Heart right ventricle (tissue), 16 donors: Measurements from ENCODE around the gene DAB2IP. TPM values are rescaled to one million over a fixed set of nuclear protein-coding genes. Genes with fewer than 3 reads are reported as not detected.

Experiments
- ATAC-seq, 8 donors: fragments of 200-7000 bp; cut with Tn5 transposase; one replicate each; pipeline ENCODE4 v1.9.1; 2020; ENCODE audit warnings: mild to moderate bottlenecking in 8 of 8, moderate library complexity in 8 of 8, moderate number of reproducible peaks in 1 of 8
- DNase-seq, 2 donors: peaks; one replicate each; pipeline ENCODE4 v3.0.0-alpha.2; 2020
- H3K27ac ChIP-seq, 10 donors: fragments of 200-600 bp; sonication (generic) in 2 of 10; one replicate each; pipeline versions ENCODE4 v1.5.0 to v1.8.0; 2020 to 2022; ENCODE audit warnings: mild to moderate bottlenecking in 3 of 10
- H3K27me3 ChIP-seq, 7 donors: fragments of 200-600 bp; one replicate each; pipeline ENCODE4 v1.8.0; 2021 to 2022; ENCODE audit warnings: mild to moderate bottlenecking in 2 of 7
- H3K36me3 ChIP-seq, 9 donors: fragments of 200-600 bp; sonication (generic) in 1 of 9; one replicate each; pipeline versions ENCODE4 v1.5.0 to v1.8.0; 2020 to 2022; ENCODE audit warnings: mild to moderate bottlenecking in 2 of 9
- H3K4me1 ChIP-seq, 9 donors: fragments of 200-600 bp; sonication (generic) in 1 of 9; one replicate each; pipeline versions ENCODE4 v1.5.0 to v1.8.0; 2020 to 2022; ENCODE audit warnings: mild to moderate bottlenecking in 4 of 9
- H3K4me3 ChIP-seq, 10 donors: fragments of 200-600 bp; sonication (generic) in 2 of 10; one replicate each; pipeline versions ENCODE4 v1.5.0 to v1.8.0; 2020 to 2022; ENCODE audit warnings: mild to moderate bottlenecking in 7 of 10, moderate library complexity in 2 of 10
- H3K9me3 ChIP-seq, 11 donors: fragments of 200-600 bp in 10 of 11; sonication (generic) in 2 of 11; one replicate each; pipeline versions ENCODE4 v1.5.0 to v1.8.0; 2013 to 2022; ENCODE audit warnings: mild to moderate bottlenecking in 2 of 11, control low read depth in 1 of 11, moderate library complexity in 1 of 11
- CTCF ChIP-seq, 9 donors: fragments of 200-600 bp; sonication (generic) in 2 of 9; IDR thresholded peaks; one replicate each; pipeline versions ENCODE4 v1.5.0 to v1.8.0; 2021 to 2022; ENCODE audit warnings: antibody characterized with exemption in 9 of 9, mild to moderate bottlenecking in 5 of 9, moderate library complexity in 1 of 9
- WGBS, 2 donors: extraction: QIAGEN DNeasy Blood & Tissue Kit; methylation state at CpG; one replicate each; pipeline ENCODE4 v1.1.7; 2013; ENCODE audit warnings: inconsistent platforms in 1 of 2; 5-methylcytosine and 5-hydroxymethylcytosine counted together
- intact Hi-C, 10 donors: fragments of 100-400 bp; cut with DNase I; formaldehyde crosslinking; loops; one replicate each; pipeline versions ENCODE4 v1.11.1 to v1.14.2; 2022
- polyA plus RNA-seq, 2 donors: library from polyadenylated mRNA; stranded (reverse); fragments of 200-250 nt; gene quantifications; one replicate each; pipeline ENCODE4 v1.2.3, GENCODE V29; 2013
- total RNA-seq, 10 donors: library from RNA; stranded (reverse); fragmentation: NEBNext Ultra II Directional in 3 of 10; extraction: Animal tissue kit (Norgen Biotek cat#: 25700) in 3 of 10; gene quantifications; one replicate each; pipeline versions ENCODE4 v1.2.1 to v1.2.4, GENCODE V29; 2021 to 2023
- donor health status: Arrhythmogenic right ventricular cardiomyopathy.
- donor health status: ischemic (EF 13 %, LVEDD 7.1; RV severe dilation, severe dysfunction).
- donor health status: healthy with polysubstance abuse.
- donor health status: DM: no; HTN: yes; CAD: no.
- donor health status: DM: no; HTN: no; CAD: no.
- donor health status: ischemic (EF 25% LVEDD 6.9; RV normal size, moderate dysfunction).
- donor health status: ischemic (EF 25% LVEDD 5.7; RV mildly dilated, moderate dysfunction).
- donor health status: healthy.
- donor health status: DM: yes; HTN: yes; CAD: no.
- donor health status: Ischemic cardiomyopathy.
- donor health status: ischemic (EF 35%, LVEDD 5.7; RV mildly dilated, moderate dysfunction).
- donor health status: nonischemic (EF 11% LVEDD 7.7; RV severe dilation, severe dysfunction).
- donor health status: DM: yes; HTN: yes; CAD: no.
- donor health status: PGD.
- donor health status: ischemic (EF 29% LVEDD 5.4; RV normal size, mild dysfunction).
- donor health status: nonischemic (EF 23%, LVEDD 6.1; RV moderate dilation, normal function).

The DAB2IP gene
- total and polyA plus RNA-seq, 12 donors, result 18.1 to 71.1 (median 52.8) TPM

- Histone ChIP-seq H3K27me3 (peaks cover 0 to 3% (median 0%) of the 10 kb centered on the region in 7 donors), H3K36me3 (no peaks in the 10 kb centered on the region), H3K4me3 (no peak overlapping the region), H3K27ac (no peak overlapping the region), H3K4me1 (peaks cover 0 to 26% (median 7%) of the 10 kb centered on the region in 9 donors), H3K9me3 (no peaks in the 10 kb centered on the region)
- intact Hi-C loops, result no loop called here
- DNase-seq (no peak), ATAC-seq (no peak)
- 87 to 88% methylated on average over 19 of the region's 19 CpGs for WGBS, 2 donors
- TF ChIP-seq CTCF (IDR thresholded peaks at IDR 0.05), result no peak
These were observed 166.7 kb downstream of the DAB2IP start for GRCh38 chr9:121818016-121818661.

GRCh38 chr9:121818841-121819427, 167.5 kb downstream of the DAB2IP start:
- 93 to 94% methylated on average over 12 of the region's 12 CpGs for WGBS, 2 donors
- TF ChIP-seq CTCF (IDR thresholded peaks at IDR 0.05), result no peak
- H3K36me3 ChIP-seq, result no peaks in the 10 kb centered on the region
- ATAC-seq (no peak), DNase-seq (no peak)
- peaks cover 0 to 26% (median 7%) of the 10 kb centered on the region in 9 donors for H3K4me1 ChIP-seq
- intact Hi-C loops, result no loop called here
- peaks cover 0 to 1% (median 0%) of the 10 kb centered on the region in 7 donors for H3K27me3 ChIP-seq
- no peak overlapping the region for H3K4me3 ChIP-seq
- H3K27ac ChIP-seq, result no peak overlapping the region
- no peaks in the 10 kb centered on the region for H3K9me3 ChIP-seq

GRCh38 chr9:121819428-121820231, 168.2 kb downstream of the DAB2IP start:
- no peaks in the 10 kb centered on the region for H3K36me3 ChIP-seq
- WGBS, 2 donors, result 46 to 59% methylated on average over 20 of the region's 20 CpGs
- no peak overlapping the region for H3K27ac ChIP-seq
- no peaks in the 10 kb centered on the region for H3K27me3 ChIP-seq
- no peaks in the 10 kb centered on the region for H3K9me3 ChIP-seq
- H3K4me3 ChIP-seq, result peak overlapping the region in 2 of 10 donors; percentile 0 to 17
- DNase-seq, result no peak
- ATAC-seq, result peak in 3 of 8 donors; percentile 6 to 40 (median 38)
- no peak for TF ChIP-seq CTCF (IDR thresholded peaks at IDR 0.05)
- H3K4me1 ChIP-seq, result peaks cover 0 to 26% (median 7%) of the 10 kb centered on the region in 9 donors
- intact Hi-C loops, result loop anchor here in 2 of 10 donors (10.0 kb wide), 2 partner anchors 65 to 1555 kb away; no protein-coding TSS in a partner anchor

- no peak for TF ChIP-seq CTCF (IDR thresholded peaks at IDR 0.05)
- Histone ChIP-seq H3K27ac (no peak overlapping the region), H3K9me3 (no peaks in the 10 kb centered on the region), H3K36me3 (no peaks in the 10 kb centered on the region), H3K27me3 (no peaks in the 10 kb centered on the region), H3K4me1 (peaks cover 0 to 26% (median 7%) of the 10 kb centered on the region in 9 donors), H3K4me3 (no peak overlapping the region)
- intact Hi-C loops, result loop anchor here in 2 of 10 donors (10.0 kb wide), 2 partner anchors 64 to 1554 kb away; no protein-coding TSS in a partner anchor
- ATAC-seq, result no peak
- DNase-seq, result no peak
- WGBS, 2 donors, result 92 to 93% methylated on average over 11 of the region's 11 CpGs
These were observed 169.0 kb downstream of the DAB2IP start for GRCh38 chr9:121820286-121821005.
